T-cell (primary cell): ENCODE results near the gene FMN2. TPM values are rescaled to one million over a fixed set of nuclear protein-coding genes. Genes with fewer than 3 reads are reported as not detected.

ENCODE experiments used
- ATAC-seq, 4 experiments: fragments of 200-7000 bp in 3 of 4; fragments of 150-1000 bp in 1 of 4; cut with Tn5 transposase; replicated peaks in 1 of 4; 1 replicate in 3 of 4; 2 replicates in 1 of 4; pipeline ENCODE4 v1.10.0; 2021; ENCODE audit warnings: moderate library complexity in 3 of 4, mild to moderate bottlenecking in 2 of 4, moderate number of reproducible peaks in 1 of 4
- CTCF ChIA-PET, 2 donors: fragments of 300-600 bp; sonication (Branson Sonifier 250); formaldehyde crosslinking; loops; one replicate each; lab custom pipeline; 2022; ENCODE audit warnings: antibody characterized with exemption in 2 of 2; lab: Charles Lee
- POLR2A ChIA-PET, 2 donors: fragments of 300-600 bp; sonication (Branson Sonifier 250); formaldehyde crosslinking; loops; one replicate each; lab custom pipeline; 2022; ENCODE audit warnings: antibody characterized with exemption in 2 of 2; lab: Charles Lee
- DNase-seq, 35 experiments: peaks; one replicate each; pipeline versions ENCODE4 v3.0.0 to v3.0.0-alpha.2; 2013 to 2023
- H3K27ac ChIP-seq: one replicate; pipeline ENCODE4 v1.5.1; 2013; ENCODE audit warnings: low read length
- H3K27me3 ChIP-seq, 2 experiments: replicated peaks in 1 of 2; 1 replicate in 1 of 2; 2 replicates in 1 of 2; pipeline versions ENCODE4 v1.6.1 to v1.7.0; 2013; ENCODE audit warnings: low read length in 1 of 2, mixed read lengths in 1 of 2; ENCODE audit not compliant: control insufficient read depth in 2 of 2, insufficient read depth in 2 of 2; ENCODE audit errors: extremely low read depth in 1 of 2
- H3K36me3 ChIP-seq, 2 donors: 1 replicate in 1 of 2; 2 replicates in 1 of 2; pipeline versions ENCODE4 v1.6.1 to v1.7.0; 2013; ENCODE audit warnings: low read length in 1 of 2; ENCODE audit not compliant: control insufficient read depth in 2 of 2, insufficient read depth in 1 of 2; ENCODE audit errors: extremely low read depth in 1 of 2
- H3K4me1 ChIP-seq, 2 experiments: 1 replicate in 1 of 2; 2 replicates in 1 of 2; pipeline versions ENCODE4 v1.6.1 to v1.7.0; 2013; ENCODE audit warnings: low read length in 2 of 2, mixed read lengths in 1 of 2; ENCODE audit not compliant: insufficient read depth in 2 of 2, control insufficient read depth in 1 of 2; ENCODE audit errors: extremely low read depth in 1 of 2
- H3K4me3 ChIP-seq, 2 donors: 1 replicate in 1 of 2; 2 replicates in 1 of 2; pipeline versions ENCODE4 v1.5.1 to v1.7.0; 2013; ENCODE audit warnings: mild to moderate bottlenecking in 2 of 2, low read length in 1 of 2, moderate library complexity in 1 of 2; ENCODE audit not compliant: control insufficient read depth in 1 of 2; ENCODE audit errors: extremely low read depth in 1 of 2
- H3K9me3 ChIP-seq: 2 replicates; pipeline ENCODE4 v1.7.0; 2013
- H3K27ac Mint-ChIP-seq, 2 donors: one replicate each; pipeline ENCODE4 v1.8.0; 2020 to 2021; ENCODE audit warnings: mild to moderate bottlenecking in 2 of 2, mixed read lengths in 2 of 2
- H3K27me3 Mint-ChIP-seq, 2 donors: one replicate each; pipeline ENCODE4 v1.8.0; 2021 to 2022; ENCODE audit warnings: mixed read lengths in 2 of 2
- H3K36me3 Mint-ChIP-seq: one replicate; pipeline ENCODE4 v1.8.0; 2021; ENCODE audit warnings: mixed read lengths
- H3K4me1 Mint-ChIP-seq, 3 donors: one replicate each; pipeline ENCODE4 v1.8.0; 2020 to 2022; ENCODE audit warnings: mixed read lengths in 3 of 3, mild to moderate bottlenecking in 1 of 3
- H3K4me3 Mint-ChIP-seq, 3 donors: one replicate each; pipeline ENCODE4 v1.8.0; 2020 to 2022; ENCODE audit warnings: mild to moderate bottlenecking in 3 of 3, mixed read lengths in 3 of 3, moderate library complexity in 3 of 3
- H3K9me3 Mint-ChIP-seq, 3 donors: one replicate each; pipeline ENCODE4 v1.8.0; 2020 to 2022; ENCODE audit warnings: mixed read lengths in 3 of 3
- WGBS: methylation state at CpG from one replicate; pipeline ENCODE4 v1.1.5; 2013; ENCODE audit warnings: missing lambda C conversion rate; ENCODE audit not compliant: insufficient coverage; 5-methylcytosine and 5-hydroxymethylcytosine counted together
- total RNA-seq, 35 experiments: library from RNA in 6 of 35; stranded (reverse) in 6 of 35; fragments of 120-200 nt in 1 of 35; gene quantifications; one replicate each; pipeline versions ENCODE4 v1.2.1 to v1.2.4 and lab custom pipeline; 2013 to 2026

FMN2 gene
- total RNA-seq, 5 donors from 2014 or later (not counting 1 experiment from before 2014, with no cell fraction given), result not detected

GRCh38 chr1:240145120-240145519, 53.4 kb downstream of the FMN2 start:
- Histone ChIP-seq H3K27ac (no peak overlapping the region), H3K4me3 (no peak overlapping the region), H3K27me3 (peaks cover 0 to 2% of the 10 kb centered on the region in 2 experiments), H3K4me1 (no peaks in the 10 kb centered on the region), H3K9me3 (no peaks in the 10 kb centered on the region), H3K36me3 (no peaks in the 10 kb centered on the region)
- H3K4me1 Mint-ChIP-seq, result no peaks in the 10 kb centered on the region
- H3K27me3 Mint-ChIP-seq, result no peaks in the 10 kb centered on the region
- H3K9me3 Mint-ChIP-seq, result no peaks in the 10 kb centered on the region
- no peak overlapping the region for H3K27ac Mint-ChIP-seq
- DNase-seq (no peak), ATAC-seq (no peak)
- CTCF ChIA-PET, result no interaction called here
- POLR2A ChIA-PET, result no interaction called here
- 88% methylated on average over 9 of the region's 14 CpGs for WGBS
- H3K36me3 Mint-ChIP-seq, result no peaks in the 10 kb centered on the region
- no peak overlapping the region for H3K4me3 Mint-ChIP-seq

- Histone ChIP-seq H3K27me3 (no peaks in the 10 kb centered on the region), H3K27ac (no peak overlapping the region), H3K4me1 (no peaks in the 10 kb centered on the region), H3K36me3 (no peaks in the 10 kb centered on the region), H3K9me3 (no peaks in the 10 kb centered on the region), H3K4me3 (no peak overlapping the region)
- no peaks in the 10 kb centered on the region for H3K36me3 Mint-ChIP-seq
- DNase-seq, result no peak
- H3K9me3 Mint-ChIP-seq, result no peaks in the 10 kb centered on the region
- H3K27ac Mint-ChIP-seq, result no peak overlapping the region
- ChIA-PET CTCF (no interaction called here), POLR2A (no interaction called here)
- WGBS, result 100% methylated on average over 2 of the region's 2 CpGs
- no peak overlapping the region for H3K4me3 Mint-ChIP-seq
- no peaks in the 10 kb centered on the region for H3K4me1 Mint-ChIP-seq
- no peak for ATAC-seq
- no peaks in the 10 kb centered on the region for H3K27me3 Mint-ChIP-seq
Measured at GRCh38 chr1:240148333-240148732, 56.6 kb downstream of the FMN2 start.

GRCh38 chr1:240149484-240150094, 57.9 kb downstream of the FMN2 start:
- H3K27me3 ChIP-seq, result no peaks in the 10 kb centered on the region
- POLR2A ChIA-PET, result no interaction called here
- no peak overlapping the region for H3K4me3 ChIP-seq
- H3K9me3 ChIP-seq, result no peaks in the 10 kb centered on the region
- no peak overlapping the region for H3K4me3 Mint-ChIP-seq
- no peaks in the 10 kb centered on the region for H3K27me3 Mint-ChIP-seq
- no peaks in the 10 kb centered on the region for H3K36me3 ChIP-seq
- no peak for ATAC-seq
- H3K27ac ChIP-seq, result no peak overlapping the region
- DNase-seq, result no peak
- no peaks in the 10 kb centered on the region for H3K36me3 Mint-ChIP-seq
- H3K4me1 Mint-ChIP-seq, result no peaks in the 10 kb centered on the region
- H3K9me3 Mint-ChIP-seq, result no peaks in the 10 kb centered on the region
- 11% methylated on average over 1 of the region's 3 CpGs for WGBS
- no peak overlapping the region for H3K27ac Mint-ChIP-seq
- no peaks in the 10 kb centered on the region for H3K4me1 ChIP-seq
- CTCF ChIA-PET, result interaction anchor here (0.6 to 1.4 kb wide), 3 partner anchors 9 to 39 kb away, joined by 3 to 8 read pairs (median 4); no protein-coding TSS in a partner anchor

GRCh38 chr1:240151136-240151735, 59.6 kb downstream of the FMN2 start:
- no peak overlapping the region for H3K27ac Mint-ChIP-seq
- no peak overlapping the region for H3K27ac ChIP-seq
- ATAC-seq (no peak), DNase-seq (no peak)
- no peaks in the 10 kb centered on the region for H3K9me3 Mint-ChIP-seq
- CTCF ChIA-PET, result interaction anchor here in 1 of 2 donors (0.8 kb wide), 1 partner anchor 198 kb away, joined by 3 read pairs; no protein-coding TSS in a partner anchor
- no peaks in the 10 kb centered on the region for H3K9me3 ChIP-seq
- H3K4me1 ChIP-seq, result no peaks in the 10 kb centered on the region
- no peaks in the 10 kb centered on the region for H3K27me3 ChIP-seq
- no peaks in the 10 kb centered on the region for H3K27me3 Mint-ChIP-seq
- no peak overlapping the region for H3K4me3 ChIP-seq
- H3K36me3 Mint-ChIP-seq, result no peaks in the 10 kb centered on the region
- no peaks in the 10 kb centered on the region for H3K4me1 Mint-ChIP-seq
- no peak overlapping the region for H3K4me3 Mint-ChIP-seq
- WGBS, result 75% methylated on average over 2 of the region's 7 CpGs
- no peaks in the 10 kb centered on the region for H3K36me3 ChIP-seq
- POLR2A ChIA-PET, result no interaction called here

- Mint-ChIP-seq H3K4me3 (no peak overlapping the region), H3K9me3 (no peaks in the 10 kb centered on the region), H3K36me3 (no peaks in the 10 kb centered on the region), H3K4me1 (no peaks in the 10 kb centered on the region), H3K27me3 (no peaks in the 10 kb centered on the region), H3K27ac (no peak overlapping the region)
- Histone ChIP-seq H3K4me1 (no peaks in the 10 kb centered on the region), H3K27ac (no peak overlapping the region), H3K9me3 (no peaks in the 10 kb centered on the region), H3K36me3 (no peaks in the 10 kb centered on the region), H3K4me3 (no peak overlapping the region), H3K27me3 (no peaks in the 10 kb centered on the region)
- no peak for DNase-seq
- ATAC-seq, result no peak
- WGBS, result 51% methylated on average over 3 of the region's 5 CpGs
- ChIA-PET POLR2A (no interaction called here), CTCF (no interaction called here)
Measured at GRCh38 chr1:240152611-240153297, 61.1 kb downstream of the FMN2 start.

GRCh38 chr1:240155605-240156004, 63.9 kb downstream of the FMN2 start:
- Histone ChIP-seq H3K36me3 (no peaks in the 10 kb centered on the region), H3K9me3 (no peaks in the 10 kb centered on the region), H3K27me3 (no peaks in the 10 kb centered on the region), H3K4me3 (no peak overlapping the region), H3K4me1 (no peaks in the 10 kb centered on the region), H3K27ac (no peak overlapping the region)
- DNase-seq, result no peak
- no peak overlapping the region for H3K4me3 Mint-ChIP-seq
- CTCF ChIA-PET, result interaction anchor here in 1 of 2 donors (0.6 kb wide), 1 partner anchor 16 kb away, joined by 8 read pairs; no protein-coding TSS in a partner anchor
- H3K9me3 Mint-ChIP-seq, result no peaks in the 10 kb centered on the region
- ATAC-seq, result no peak
- no CpG with 5 or more reads among the region's 2 CpGs for WGBS
- H3K27me3 Mint-ChIP-seq, result no peaks in the 10 kb centered on the region
- H3K27ac Mint-ChIP-seq, result no peak overlapping the region
- H3K4me1 Mint-ChIP-seq, result no peaks in the 10 kb centered on the region
- POLR2A ChIA-PET, result no interaction called here
- H3K36me3 Mint-ChIP-seq, result no peaks in the 10 kb centered on the region
